Measurements from ENCODE around the gene GBF1.
A peak's percentile ranks its signal among the peaks of the same experiment; 100 is the strongest.

Gene GBF1

GRCh38 chr10:102396317-102396650 lies 151.0 kb downstream of the GBF1 start:
- no peak for DNase-seq (ENCODE audit: low read depth in 3 of 3)

DNA sequence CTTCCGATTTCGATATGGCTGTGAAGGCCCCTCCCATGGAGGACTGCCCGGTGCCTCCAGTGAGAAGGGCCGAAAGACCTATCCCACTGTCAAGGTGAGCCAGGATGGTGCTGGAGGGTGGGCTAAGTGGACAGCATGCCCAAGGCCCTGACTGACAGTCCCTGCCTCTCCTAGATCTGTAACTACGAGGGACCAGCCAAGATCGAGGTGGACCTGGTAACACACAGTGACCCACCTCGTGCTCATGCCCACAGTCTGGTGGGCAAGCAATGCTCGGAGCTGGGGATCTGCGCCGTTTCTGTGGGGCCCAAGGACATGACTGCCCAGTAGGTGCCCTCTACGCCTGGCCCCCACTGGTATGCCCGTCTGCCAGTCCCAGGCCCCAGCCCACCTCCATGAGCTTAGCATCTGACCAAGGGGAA lies 151.4 kb downstream of the GBF1 start:
- no peak for DNase-seq (ENCODE audit: low read depth in 3 of 3)

GRCh38 chr10:102397222-102398171 lies 152.2 kb downstream of the GBF1 start:
- DNase-seq (ENCODE audit: low read depth in 3 of 3), result no peak

DNA sequence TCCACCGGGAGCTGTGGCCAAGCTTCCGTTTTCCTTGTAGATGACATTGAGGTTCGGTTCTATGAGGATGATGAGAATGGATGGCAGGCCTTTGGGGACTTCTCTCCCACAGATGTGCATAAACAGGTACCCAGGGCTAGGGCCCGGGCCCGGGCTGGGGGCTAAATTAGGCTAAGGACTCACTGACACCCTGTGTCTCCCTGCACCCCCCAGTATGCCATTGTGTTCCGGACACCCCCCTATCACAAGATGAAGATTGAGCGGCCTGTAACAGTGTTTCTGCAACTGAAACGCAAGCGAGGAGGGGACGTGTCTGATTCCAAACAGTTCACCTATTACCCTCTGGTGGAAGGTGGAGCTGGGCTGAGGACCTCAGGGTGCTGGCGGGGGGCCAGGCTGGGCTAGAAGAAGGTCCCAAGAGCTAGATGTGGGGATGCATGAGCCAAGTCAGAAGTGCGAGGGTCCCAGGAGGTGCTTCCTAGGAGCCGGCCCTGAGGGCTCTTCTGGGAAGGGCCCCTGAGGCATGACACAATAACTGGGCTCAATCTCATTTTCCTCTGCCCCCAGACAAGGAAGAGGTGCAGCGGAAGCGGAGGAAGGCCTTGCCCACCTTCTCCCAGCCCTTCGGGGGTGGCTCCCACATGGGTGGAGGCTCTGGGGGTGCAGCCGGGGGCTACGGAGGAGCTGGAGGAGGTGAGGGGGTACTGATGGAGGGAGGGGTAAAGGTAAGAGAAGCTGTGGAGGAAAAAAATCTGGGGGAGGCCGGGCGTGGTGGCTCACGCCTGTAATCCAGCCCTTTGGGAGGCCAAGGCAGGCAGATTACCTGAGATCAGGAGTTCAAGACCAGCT lies 153.1 kb downstream of the GBF1 start:
- DNase-seq (ENCODE audit: low read depth in 3 of 3), result no peak

- peak; percentile 74 to 82 (median 78) for DNase-seq (ENCODE audit: low read depth in 3 of 3)
Observed at GRCh38 chr10:102399217-102400021, 154.1 kb downstream of the GBF1 start.

DNA sequence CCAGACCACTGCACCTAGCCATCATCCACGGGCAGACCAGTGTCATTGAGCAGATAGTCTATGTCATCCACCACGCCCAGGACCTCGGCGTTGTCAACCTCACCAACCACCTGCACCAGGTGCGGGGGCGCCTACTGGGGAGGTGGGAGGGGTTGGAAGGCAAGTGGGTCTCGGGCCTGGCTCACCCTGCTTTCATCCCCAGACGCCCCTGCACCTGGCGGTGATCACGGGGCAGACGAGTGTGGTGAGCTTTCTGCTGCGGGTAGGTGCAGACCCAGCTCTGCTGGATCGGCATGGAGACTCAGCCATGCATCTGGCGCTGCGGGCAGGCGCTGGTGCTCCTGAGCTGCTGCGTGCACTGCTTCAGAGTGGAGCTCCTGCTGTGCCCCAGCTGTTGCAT lies 154.7 kb downstream of the GBF1 start:
- DNase-seq (ENCODE audit: low read depth in 3 of 3), result no peak

- DNase-seq (ENCODE audit: low read depth in 3 of 3), result no peak
Observed at GRCh38 chr10:102400598-102401341, 155.4 kb downstream of the GBF1 start.

GRCh38 chr10:102401342-102401654 lies 156.0 kb downstream of the GBF1 start:
- no peak for DNase-seq (ENCODE audit: low read depth in 3 of 3)

- DNase-seq (ENCODE audit: low read depth in 3 of 3), result no peak
Observed at GRCh38 chr10:102401735-102402511, 156.6 kb downstream of the GBF1 start.

- no peak for DNase-seq (ENCODE audit: low read depth in 3 of 3)
Observed at GRCh38 chr10:102402512-102402896, 157.2 kb downstream of the GBF1 start.

GRCh38 chr10:102403115-102403514 lies 157.8 kb downstream of the GBF1 start:
- no peak for DNase-seq (ENCODE audit: low read depth in 3 of 3)

DNA sequence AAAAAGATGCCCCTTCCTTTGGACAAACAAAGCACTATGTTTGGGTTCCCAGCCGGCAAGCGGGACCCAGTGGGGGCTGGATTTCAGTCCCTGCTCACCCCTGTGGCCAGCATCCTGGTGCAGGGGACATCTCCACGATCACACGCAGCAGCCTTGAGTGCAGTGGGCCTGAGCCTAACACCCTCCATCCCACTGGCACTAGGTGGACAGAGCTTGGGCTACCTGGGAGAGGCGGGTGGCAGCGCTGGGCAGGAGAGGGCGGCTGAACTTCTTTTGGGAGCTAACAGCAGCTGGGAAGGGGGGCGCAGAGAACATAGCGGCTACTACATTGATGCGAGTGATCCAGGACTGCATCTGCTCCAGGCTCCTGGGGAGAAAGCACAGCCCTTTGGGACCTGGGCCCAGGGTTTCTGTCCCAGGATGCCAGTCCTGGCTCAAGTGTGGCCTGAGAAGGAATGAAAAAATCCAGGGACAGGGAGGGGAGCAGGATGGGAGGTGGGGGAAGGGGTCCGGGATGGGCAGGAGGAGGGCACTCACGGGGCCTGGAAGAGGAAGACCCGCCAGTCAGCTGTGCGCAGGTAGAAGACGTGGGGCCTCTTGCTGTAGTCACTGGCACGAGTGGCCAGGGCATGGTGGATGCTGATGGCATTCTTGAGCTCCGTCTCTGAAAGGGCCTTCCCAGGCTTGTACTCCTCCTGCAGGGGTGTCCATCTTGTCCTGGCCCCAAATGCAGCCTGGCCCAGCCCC lies 159.2 kb downstream of the GBF1 start:
- no peak for DNase-seq (ENCODE audit: low read depth in 3 of 3)

DNA sequence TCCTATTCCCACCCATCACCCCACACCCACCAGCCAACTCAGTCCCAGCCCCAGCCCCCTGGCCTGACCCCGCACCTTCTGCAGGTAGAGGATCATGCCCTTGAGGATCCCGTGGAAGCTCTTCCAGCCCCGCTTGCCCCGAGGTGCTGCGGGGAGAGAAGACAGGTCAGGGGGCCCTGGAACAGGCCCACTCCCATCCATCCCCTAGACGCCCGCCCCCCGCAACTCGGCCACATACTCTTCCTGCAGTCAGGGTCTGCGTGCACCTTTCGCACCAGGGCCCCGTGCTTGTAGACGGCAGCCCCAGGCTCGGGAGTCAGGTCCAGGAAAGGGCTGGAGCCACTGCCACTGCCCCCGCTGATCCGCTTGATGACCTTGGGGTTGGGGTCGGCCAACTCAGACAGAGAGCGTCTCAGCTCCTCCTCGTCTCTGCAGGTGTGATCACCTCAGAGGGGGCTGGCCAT lies 159.8 kb downstream of the GBF1 start:
- DNase-seq (ENCODE audit: low read depth in 3 of 3), result no peak

DNA sequence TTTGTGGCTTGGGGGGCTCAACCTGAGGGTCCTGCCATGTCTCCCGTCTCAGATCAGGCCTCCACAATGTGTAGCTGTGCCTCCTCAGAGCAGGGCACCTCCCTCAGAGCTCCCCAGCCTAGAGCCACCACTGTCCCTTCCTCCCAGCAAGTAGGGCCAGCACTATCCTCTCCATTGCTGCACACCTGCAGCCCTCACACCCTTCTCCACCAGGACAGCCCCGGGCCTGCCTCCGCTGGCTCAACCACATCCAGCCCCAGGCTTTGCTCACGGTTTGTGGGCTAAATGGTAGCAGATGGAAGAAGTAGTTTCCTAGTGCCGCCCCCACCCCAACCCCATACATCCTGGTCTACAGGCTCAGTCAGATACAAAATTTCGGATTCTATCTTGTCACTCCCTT lies 160.3 kb downstream of the GBF1 start:
- DNase-seq (ENCODE audit: low read depth in 3 of 3), result no peak

- no peak for DNase-seq (ENCODE audit: low read depth in 3 of 3)
Observed at GRCh38 chr10:102406815-102407214, 161.5 kb downstream of the GBF1 start.

- DNase-seq (ENCODE audit: low read depth in 3 of 3), result no peak
Observed at GRCh38 chr10:102407425-102408130, 162.2 kb downstream of the GBF1 start.

GRCh38 chr10:102408131-102408727 lies 162.9 kb downstream of the GBF1 start:
- no peak for DNase-seq (ENCODE audit: low read depth in 3 of 3)

- peak; percentile 55 to 83 (median 60) for DNase-seq (ENCODE audit: low read depth in 3 of 3)
Observed at GRCh38 chr10:102408728-102409603, 163.6 kb downstream of the GBF1 start.
